Measurements from ENCODE around the gene S100A1. TPM values are rescaled to one million over a fixed set of nuclear protein-coding genes. Genes with fewer than 3 reads are reported as not detected.

The S100A1 gene
- total RNA-seq, 1 donor from 2014 or later: not detected

- Mint-ChIP-seq H3K9me3 (ENCODE audit: low read depth) (no peaks in the 10 kb centered on the region), H3K27ac (peak overlapping the region; percentile 92), H3K27me3 (no peaks in the 10 kb centered on the region), H3K4me3 (ENCODE audit: low read depth) (no peak overlapping the region), H3K36me3 (ENCODE audit: insufficient read depth) (peaks cover 14% of the 10 kb centered on the region), H3K4me1 (ENCODE audit: low read depth) (peaks cover 25% of the 10 kb centered on the region)
- no peak for TF ChIP-seq CTCF (IDR thresholded peaks at IDR 0.05; ENCODE audit: unreplicated experiment)
- DNase-seq (ENCODE audit: low spot score, unreplicated experiment): no peak
Measured at GRCh38 chr1:153649137-153649862, 21.1 kb downstream of the S100A1 start.

- H3K36me3 Mint-ChIP-seq (ENCODE audit: insufficient read depth): peaks cover 13% of the 10 kb centered on the region
- no peak for TF ChIP-seq CTCF (IDR thresholded peaks at IDR 0.05; ENCODE audit: unreplicated experiment)
- H3K4me1 Mint-ChIP-seq (ENCODE audit: low read depth): peaks cover 24% of the 10 kb centered on the region
- H3K27me3 Mint-ChIP-seq: no peaks in the 10 kb centered on the region
- peak overlapping the region; percentile 60 for H3K27ac Mint-ChIP-seq
- H3K9me3 Mint-ChIP-seq (ENCODE audit: low read depth): no peaks in the 10 kb centered on the region
- DNase-seq (ENCODE audit: low spot score, unreplicated experiment): no peak
- H3K4me3 Mint-ChIP-seq (ENCODE audit: low read depth): no peak overlapping the region
Measured at GRCh38 chr1:153649863-153650235, 21.6 kb downstream of the S100A1 start.

- H3K4me3 Mint-ChIP-seq (ENCODE audit: low read depth): no peak overlapping the region
- DNase-seq (ENCODE audit: low spot score, unreplicated experiment): no peak
- no peaks in the 10 kb centered on the region for H3K9me3 Mint-ChIP-seq (ENCODE audit: low read depth)
- no peak for TF ChIP-seq CTCF (IDR thresholded peaks at IDR 0.05; ENCODE audit: unreplicated experiment)
- peaks cover 25% of the 10 kb centered on the region for H3K4me1 Mint-ChIP-seq (ENCODE audit: low read depth)
- H3K27me3 Mint-ChIP-seq: no peaks in the 10 kb centered on the region
- H3K36me3 Mint-ChIP-seq (ENCODE audit: insufficient read depth): peaks cover 2% of the 10 kb centered on the region
- no peak overlapping the region for H3K27ac Mint-ChIP-seq
Measured at GRCh38 chr1:153651771-153652170, 23.5 kb downstream of the S100A1 start.

DNA sequence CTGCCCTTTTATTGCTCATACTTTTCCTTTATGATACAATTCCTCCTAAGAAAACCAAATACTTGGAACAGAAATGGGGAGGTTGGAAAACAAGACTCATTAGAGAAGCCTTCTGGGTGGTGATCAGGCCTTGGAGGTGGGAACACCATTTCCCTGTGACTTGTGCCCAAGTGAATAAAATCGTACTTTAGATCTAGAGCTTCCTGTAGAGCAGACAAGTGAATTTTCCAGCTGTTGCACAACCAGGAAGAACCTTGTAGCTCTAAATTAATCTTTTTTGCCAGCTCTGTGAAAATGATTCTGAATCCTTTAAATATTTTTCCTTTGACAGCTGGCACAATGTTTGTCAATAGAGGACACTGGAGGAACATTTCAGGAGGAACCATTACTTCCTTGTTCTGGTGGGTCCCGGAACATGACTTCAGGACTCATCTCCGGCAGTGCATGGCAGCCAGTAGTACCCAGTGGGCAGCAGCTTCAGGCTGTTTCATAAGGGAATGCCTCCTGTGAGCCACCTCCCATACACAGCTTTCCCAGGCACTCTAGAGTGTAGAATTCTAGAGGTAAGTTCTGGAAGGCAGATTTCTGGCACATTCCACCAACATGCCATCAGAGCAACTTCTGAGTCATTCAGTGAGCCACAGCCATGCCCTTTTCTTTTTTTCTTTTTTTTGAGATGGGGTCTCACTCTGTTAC is 24.7 kb downstream of the S100A1 start:
- no peak for TF ChIP-seq CTCF (IDR thresholded peaks at IDR 0.05; ENCODE audit: unreplicated experiment)
- Mint-ChIP-seq H3K4me3 (ENCODE audit: low read depth) (no peak overlapping the region), H3K9me3 (ENCODE audit: low read depth) (no peaks in the 10 kb centered on the region), H3K27ac (no peak overlapping the region), H3K36me3 (ENCODE audit: insufficient read depth) (no peaks in the 10 kb centered on the region), H3K27me3 (no peaks in the 10 kb centered on the region), H3K4me1 (ENCODE audit: low read depth) (peaks cover 20% of the 10 kb centered on the region)
- no peak for DNase-seq (ENCODE audit: low spot score, unreplicated experiment)

DNA sequence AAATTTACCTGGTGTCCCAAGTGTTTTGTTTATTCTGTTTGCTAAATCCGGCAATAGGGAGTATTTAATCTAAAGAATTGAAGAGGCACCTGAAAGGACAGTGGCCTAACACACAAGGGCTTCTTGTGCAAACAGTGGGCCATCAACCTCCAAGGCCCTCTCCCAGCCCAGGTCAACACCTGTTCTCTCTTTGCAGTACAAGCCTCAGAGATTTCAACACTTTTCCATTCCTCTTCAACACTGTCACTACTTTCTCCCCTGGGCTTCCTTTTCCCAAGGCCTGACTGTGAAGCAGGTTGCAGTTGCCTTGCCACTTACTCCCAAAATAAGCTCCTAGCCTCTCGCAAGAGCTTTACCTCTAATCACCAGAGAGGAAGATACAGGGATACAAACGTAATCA is 27.1 kb downstream of the S100A1 start:
- peaks cover 19% of the 10 kb centered on the region for H3K4me1 Mint-ChIP-seq (ENCODE audit: low read depth)
- TF ChIP-seq CTCF (IDR thresholded peaks at IDR 0.05; ENCODE audit: unreplicated experiment): no peak
- no peak for DNase-seq (ENCODE audit: low spot score, unreplicated experiment)
- no peaks in the 10 kb centered on the region for H3K9me3 Mint-ChIP-seq (ENCODE audit: low read depth)
- no peak overlapping the region for H3K4me3 Mint-ChIP-seq (ENCODE audit: low read depth)
- no peaks in the 10 kb centered on the region for H3K27me3 Mint-ChIP-seq
- H3K27ac Mint-ChIP-seq: peak overlapping the region; percentile 85
- H3K36me3 Mint-ChIP-seq (ENCODE audit: insufficient read depth): no peaks in the 10 kb centered on the region

Data from progenitor cell of endocrine pancreas (in vitro differentiated cells).